GM12878 (cell line): ENCODE data around the gene GPR39. TPM values are rescaled to one million over a fixed set of nuclear protein-coding genes. Genes with fewer than 3 reads are reported as not detected.

Experiments
- E2F4 ChIP-seq: IDR thresholded peaks from 2 replicates; pipeline ENCODE4 v1.6.1; 2012; ENCODE audit warnings: low read depth, low read length, improper control_type of control experiment
- PBX3 ChIP-seq: IDR thresholded peaks from 2 replicates; pipeline ENCODE4 v1.6.1; 2011; ENCODE audit warnings: mild to moderate bottlenecking, low read depth, low read length, moderate library complexity; ENCODE audit not compliant: insufficient replicate concordance
- POLR2AphosphoS2 ChIP-seq: IDR thresholded peaks from 2 replicates; pipeline ENCODE4 v1.6.1; 2011; ENCODE audit warnings: low read depth, mild to moderate bottlenecking, low read length, improper control_type of control experiment, moderate library complexity
- PRDM15 ChIP-seq: fragments of 450-650 bp; formaldehyde crosslinking; IDR thresholded peaks from 2 replicates; pipeline ENCODE4 v1.4.0; 2020; ENCODE audit warnings: mild to moderate bottlenecking, moderate library complexity
- RCOR1 ChIP-seq: conservative IDR thresholded peaks from 2 replicates; pipeline ENCODE4 v1.6.1; 2012; ENCODE audit warnings: low read depth, low read length, improper control_type of control experiment
- REST ChIP-seq: IDR thresholded peaks from 2 replicates; pipeline ENCODE4 v1.6.1; 2012; ENCODE audit warnings: mild to moderate bottlenecking, low read depth, low read length
- polyA plus RNA-seq, 11 experiments: library from polyadenylated mRNA; depleted of rRNA in 4 of 11; unstranded in 6 of 11; stranded (reverse) in 5 of 11; fragments of >200 nt; fragmentation: Nextera tagmentation in 4 of 11; fragmentation: Illumina TruSeq in 1 of 11; extraction: Ambion mirVana in 4 of 11; extraction: Trizol in 1 of 11; gene quantifications; 1 replicate in 1 of 11; 2 replicates in 10 of 11; pipeline versions ENCODE4 v1.2.1 to v1.2.3, GENCODE V29; 2011 to 2016; ENCODE audit warnings: inconsistent platforms in 2 of 11, missing spikeins in 2 of 11, low read depth in 1 of 11
- total RNA-seq, 4 experiments: library from RNA; depleted of rRNA in 3 of 4; stranded (reverse); fragments of >200 nt in 3 of 4; fragmentation: Illumina TruSeq in 1 of 4; extraction: Trizol in 1 of 4; gene quantifications; 2 replicates each; pipeline versions ENCODE4 v1.2.1 to v1.2.3, GENCODE V29; 2013 to 2021

The GPR39 gene
- total and polyA plus RNA-seq, 10 of the 15 experiments (the other 5 are each of a cell fraction or from before 2014, with no cell fraction given) = 0.05 to 0.23 TPM; not detected in 8

- TF ChIP-seq PRDM15 (CRISPR knock-in tag) (no peak), RCOR1 (no peak), PBX3 (no peak), POLR2AphosphoS2 (no peak), REST (no peak), E2F4 (no peak)
These were observed 202.1 kb downstream of the GPR39 start (continued) for GRCh38 chr2:132618734-132619133.
